DMS53 treated with DMSO at 0.1 percent for 48 hours (cell line): Measurements from ENCODE around the gene NKAIN2.

ENCODE experiments used
- DNase-seq: peaks from one replicate; lab custom pipeline; 2025; ENCODE audit not compliant: unreplicated experiment; lab: John Stamatoyannopoulos, UW

The NKAIN2 gene

DNA sequence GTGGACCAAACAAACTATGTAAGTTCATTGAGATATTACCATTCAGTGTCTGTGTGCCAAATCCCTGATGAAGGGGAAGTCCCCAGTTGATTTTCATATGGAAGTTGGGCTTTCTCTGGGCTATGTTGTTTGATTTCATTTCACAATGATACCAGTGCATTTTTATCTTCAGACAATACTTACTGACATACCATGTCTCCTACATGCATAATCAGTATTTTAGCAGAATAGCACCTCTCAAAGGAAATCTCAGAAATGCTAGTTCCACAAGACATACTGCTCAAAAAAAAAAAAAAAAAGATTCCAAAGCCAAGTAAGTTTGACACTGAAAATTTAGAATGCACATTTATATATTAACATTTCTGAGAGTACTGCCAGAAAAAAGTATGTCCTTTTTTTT is 989.7 kb downstream of the NKAIN2 start:
- DNase-seq: no peak

DNA sequence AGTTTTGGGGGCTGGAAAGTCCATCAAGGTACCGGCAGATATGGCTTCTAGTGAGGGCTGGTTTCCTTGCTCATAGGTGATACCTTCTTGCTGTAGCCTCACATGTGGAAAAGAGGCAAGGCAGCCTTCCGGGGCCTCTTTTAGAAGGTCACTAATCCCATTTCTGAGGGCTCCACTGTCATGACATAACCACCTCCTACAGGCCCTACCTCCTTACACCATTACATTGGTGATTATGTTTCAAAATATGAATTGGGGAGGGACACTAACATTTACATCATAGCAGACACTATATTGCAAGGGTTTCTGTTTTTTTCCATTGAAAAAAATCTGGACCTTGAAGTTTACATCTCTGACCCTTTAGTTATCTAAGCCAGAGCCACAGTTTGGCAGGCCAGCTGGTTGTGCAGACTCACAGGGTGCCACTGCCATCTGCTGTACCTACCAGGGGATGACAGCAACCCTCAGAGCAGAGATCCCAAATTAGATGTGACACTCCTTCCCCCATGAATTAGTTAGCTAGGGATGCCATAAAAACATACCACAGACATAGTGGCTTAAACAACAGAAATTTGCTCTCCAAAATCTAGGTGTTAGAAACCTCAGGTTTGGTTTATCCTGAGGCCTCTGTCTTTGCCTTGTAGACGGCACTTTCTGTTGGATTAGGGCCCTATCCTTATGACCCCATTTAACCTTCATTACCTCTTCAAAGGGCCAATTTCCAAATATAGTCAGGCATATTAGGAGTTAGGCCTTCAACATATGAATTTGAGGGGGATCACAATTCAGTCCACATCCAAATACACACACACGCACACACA is 992.2 kb downstream of the NKAIN2 start:
- DNase-seq: no peak

GRCh38 chr6:124796464-124796970 is 992.9 kb downstream of the NKAIN2 start:
- no peak for DNase-seq

DNA sequence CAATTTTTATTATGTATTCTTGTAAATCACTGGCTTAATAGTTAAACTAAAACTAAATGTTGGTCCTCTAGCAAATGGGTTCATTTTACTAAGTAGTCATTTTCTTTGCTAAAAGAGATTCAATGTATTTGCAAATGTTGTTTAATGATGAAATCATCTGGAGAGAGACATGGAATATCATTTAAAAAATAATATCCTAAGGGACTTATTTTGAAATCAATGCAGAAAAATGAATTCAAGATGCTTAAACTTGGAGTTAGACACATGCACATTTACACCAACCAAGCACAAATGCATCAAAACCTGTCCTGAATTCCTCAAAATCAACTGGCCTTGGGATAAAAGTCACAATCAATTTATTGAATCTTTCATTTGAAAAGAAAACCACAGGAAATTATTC is 993.6 kb downstream of the NKAIN2 start:
- DNase-seq: no peak

DNA sequence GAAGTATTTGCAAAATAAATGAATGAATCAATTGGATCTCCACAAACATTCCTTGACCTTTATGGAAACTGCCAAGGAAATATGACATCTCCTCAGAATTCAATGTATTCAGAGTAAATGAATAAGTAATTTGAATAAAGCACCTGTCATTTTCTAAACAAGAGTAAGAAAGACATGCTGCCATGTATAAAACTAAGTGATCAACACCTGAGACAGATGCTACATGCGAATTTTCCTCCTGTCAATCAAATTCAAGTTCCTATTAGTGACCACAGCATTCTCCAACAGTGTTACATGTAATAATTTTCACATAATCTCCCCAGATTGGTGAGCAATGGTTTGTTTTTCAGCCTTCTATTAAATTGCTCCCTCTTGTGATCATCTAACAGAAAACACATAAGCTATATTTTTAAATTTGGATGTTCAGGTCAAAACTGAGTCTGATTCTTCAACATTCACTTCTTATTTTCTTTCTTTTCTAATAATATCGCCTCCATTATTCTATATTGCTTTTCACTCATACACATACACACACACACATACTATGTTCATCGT is 995.4 kb downstream of the NKAIN2 start:
- no peak for DNase-seq

DNA sequence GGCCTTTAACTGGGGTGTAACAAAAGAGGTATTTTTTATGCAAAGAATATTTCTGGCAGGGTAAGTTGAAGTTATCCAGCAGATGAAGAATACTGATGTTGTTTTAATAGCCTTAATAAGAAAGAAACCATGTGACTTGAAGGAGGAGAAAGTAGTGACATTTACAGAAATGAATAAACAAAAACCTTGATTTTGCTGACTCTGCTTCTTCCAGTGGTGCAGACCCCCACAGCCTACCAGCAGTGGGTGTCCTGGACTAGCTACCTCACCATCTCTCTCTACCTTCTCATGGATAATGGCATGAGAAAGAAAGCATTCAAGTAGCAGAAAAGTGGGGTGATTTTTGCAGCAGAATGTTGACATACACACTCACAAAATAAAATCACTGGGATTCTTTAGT is 996.0 kb downstream of the NKAIN2 start:
- DNase-seq: no peak

DNA sequence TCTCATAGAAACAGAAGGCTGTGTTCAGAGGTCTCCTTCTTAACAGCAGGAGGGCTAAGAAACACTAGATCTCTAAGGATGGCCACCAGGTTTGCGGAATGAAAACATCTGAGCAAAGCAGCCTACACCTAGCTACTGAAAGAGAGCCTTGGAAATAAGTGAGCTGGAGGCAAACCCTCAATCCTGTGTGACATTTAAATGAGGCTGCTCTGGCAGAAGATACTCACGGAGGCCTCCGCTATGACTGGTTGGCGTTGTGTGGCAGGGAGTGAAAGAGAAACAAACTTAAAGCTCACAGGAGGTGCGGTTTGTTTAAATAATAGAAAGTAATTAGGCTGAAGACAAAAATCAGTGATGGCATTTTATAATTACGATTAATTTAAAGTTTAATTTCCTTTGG is 996.6 kb downstream of the NKAIN2 start:
- DNase-seq: no peak

DNA sequence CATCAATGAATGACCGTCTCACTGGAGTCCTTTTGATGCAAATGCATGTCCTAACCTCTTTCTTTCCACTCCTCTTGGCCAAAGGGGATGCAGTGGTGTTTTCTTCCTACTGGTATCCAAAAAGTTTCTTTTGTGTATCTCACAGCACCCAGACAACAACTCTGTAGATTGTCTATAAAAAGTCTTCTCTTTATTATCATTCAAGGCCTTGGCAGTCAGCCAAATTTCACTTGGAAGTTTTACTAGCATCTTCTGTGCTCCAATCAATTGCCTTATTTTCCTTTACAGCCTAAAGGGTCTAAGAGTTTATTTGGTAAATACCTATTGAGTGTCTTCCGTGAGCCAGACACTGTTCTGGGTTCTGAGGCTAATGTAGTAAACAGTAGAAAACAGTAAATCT is 1008.4 kb downstream of the NKAIN2 start:
- no peak for DNase-seq

DNA sequence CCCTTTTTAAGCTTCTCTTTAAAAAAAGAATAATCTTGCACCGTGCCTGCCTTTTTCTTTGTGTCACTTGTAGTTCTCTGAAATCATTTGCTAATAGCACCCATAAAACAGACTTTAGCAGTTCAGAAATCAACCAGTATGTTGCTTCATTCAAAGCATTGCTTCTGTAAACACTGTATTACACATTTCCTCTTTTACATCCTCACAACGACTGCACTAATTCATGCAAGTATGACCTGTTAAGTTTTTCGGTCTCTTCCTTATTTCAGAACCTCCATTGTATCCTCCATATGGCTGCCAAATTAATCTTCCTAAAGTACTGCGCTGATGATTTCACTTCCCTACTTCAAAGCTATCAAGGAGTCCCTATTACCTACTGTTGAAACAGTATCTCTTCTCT is 1015.7 kb downstream of the NKAIN2 start:
- DNase-seq: no peak

DNA sequence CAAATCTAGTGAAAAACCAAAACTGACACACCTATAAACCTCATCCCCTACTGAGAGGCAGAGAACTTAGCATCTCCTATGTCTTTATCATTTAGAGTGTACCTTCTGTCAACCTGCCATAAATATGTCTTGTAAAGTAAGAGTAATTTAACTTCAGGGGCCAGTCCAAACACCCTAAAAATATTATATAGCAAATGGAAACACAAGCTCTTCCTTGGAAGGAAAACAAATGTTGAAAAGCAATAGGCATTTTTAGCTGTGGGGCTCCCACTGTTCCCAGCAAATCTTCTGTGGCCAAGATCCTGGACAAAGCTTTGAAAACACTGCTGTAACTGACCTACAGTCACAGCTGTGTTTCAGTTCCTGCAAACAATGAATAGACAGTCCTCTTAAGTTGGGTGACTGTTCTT is 1018.5 kb downstream of the NKAIN2 start:
- no peak for DNase-seq

GRCh38 chr6:124822721-124823120 is 1019.1 kb downstream of the NKAIN2 start:
- DNase-seq: no peak

DNA sequence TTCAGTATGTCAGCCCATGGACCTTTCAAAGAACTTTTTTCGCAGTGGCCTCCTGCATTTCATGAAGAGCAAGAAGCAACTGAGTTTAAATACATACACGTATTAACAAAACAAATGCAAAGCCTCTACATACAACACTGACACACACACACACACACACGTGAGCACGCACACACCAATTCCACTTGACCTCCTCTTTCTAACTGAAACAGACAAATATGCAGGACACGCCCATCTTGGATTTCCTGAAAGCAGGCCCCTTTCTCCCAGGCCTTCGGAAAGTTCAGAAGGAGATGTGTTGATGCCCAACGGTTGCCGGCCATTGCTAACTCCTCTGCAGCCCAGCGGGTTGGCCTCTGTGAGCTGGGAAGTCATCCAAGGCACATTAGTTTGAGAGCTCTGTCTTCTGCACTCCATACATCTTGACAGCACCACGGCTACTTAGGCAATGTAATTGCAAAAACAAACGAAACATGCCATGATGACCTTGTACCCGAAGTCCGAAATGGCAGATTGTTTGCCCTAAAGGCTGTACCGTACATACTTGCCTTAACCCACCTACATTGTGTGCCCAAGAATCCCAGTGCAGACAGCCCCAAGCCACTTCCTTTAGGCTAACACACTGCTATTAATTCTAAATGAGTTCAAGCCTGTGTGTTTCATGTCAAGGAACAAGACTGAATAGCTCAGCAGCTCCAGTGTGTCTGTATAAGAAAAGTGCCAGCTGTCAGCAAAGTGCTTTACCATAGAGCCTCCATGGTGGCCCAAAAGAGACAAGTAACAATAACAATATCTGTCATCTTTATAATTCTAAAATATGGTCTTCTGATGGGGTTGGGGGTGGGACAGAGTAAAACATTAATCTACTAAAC is 1019.8 kb downstream of the NKAIN2 start:
- DNase-seq: no peak

- no peak for DNase-seq
These were observed 1021.9 kb downstream of the NKAIN2 start for GRCh38 chr6:124825564-124825963.

DNA sequence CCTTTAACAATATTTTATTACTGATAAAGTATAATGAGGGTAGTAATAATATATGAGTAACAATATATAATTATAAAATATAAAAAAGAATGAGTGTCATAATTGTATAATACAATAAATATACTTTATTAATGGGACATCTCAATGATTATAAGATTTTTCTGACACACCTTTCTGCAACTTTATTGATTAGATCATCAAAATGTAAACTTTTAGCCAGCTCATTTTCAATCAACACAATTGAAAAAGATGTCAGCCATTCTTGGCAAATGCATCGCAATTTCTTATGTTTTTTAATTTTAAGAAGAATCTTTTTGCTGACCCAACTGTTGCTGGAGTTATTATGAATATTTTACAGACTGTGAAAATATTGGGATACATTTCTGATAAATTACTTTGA is 1026.2 kb downstream of the NKAIN2 start:
- DNase-seq: no peak

DNA sequence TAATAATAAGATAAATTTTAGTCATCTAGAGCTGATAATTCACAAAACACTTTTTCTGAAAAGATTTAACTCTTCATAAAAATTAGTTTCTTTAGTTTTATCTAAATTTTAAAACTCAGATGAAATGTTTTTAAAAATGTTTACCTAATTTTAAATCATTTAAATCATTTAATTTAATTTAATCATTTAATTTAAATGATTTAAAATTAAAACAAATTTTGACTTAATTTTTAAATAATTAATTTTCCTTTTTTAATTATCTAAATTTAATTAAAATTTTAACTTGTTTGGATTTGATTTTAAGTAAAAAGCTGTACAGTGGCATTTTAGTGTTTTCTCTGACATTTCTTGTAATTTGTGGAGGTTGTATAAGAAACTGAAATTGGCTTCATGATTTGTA is 1026.8 kb downstream of the NKAIN2 start:
- no peak for DNase-seq

DNA sequence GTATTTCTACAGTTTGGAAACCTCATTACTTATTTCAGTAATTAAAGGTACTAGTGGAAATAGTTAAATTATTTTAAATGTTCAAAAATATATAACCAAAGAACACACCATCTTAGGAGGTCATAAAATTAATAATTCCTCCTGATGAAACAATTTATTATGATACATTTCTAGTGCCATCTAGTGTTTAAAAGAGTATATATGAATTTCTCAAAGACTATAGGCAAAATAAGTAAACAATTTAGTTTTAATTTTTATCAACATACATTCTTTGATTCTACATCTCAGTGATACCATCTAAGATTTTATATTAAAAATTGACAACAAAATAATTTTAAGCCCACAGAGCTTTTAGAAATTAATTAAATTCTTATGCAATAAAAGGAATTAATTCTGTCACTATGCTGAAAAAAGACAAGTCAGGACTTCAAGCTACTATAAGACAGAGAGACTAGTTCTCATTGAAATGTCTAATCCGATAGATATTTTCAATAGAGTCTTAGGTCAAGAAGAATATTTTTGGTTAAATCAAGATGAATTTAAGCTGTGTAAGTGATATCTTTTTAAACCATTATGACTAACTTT is 1050.8 kb downstream of the NKAIN2 start:
- peak; percentile 13 for DNase-seq

GRCh38 chr6:124857746-124858145 is 1054.1 kb downstream of the NKAIN2 start:
- DNase-seq: no peak

DNA sequence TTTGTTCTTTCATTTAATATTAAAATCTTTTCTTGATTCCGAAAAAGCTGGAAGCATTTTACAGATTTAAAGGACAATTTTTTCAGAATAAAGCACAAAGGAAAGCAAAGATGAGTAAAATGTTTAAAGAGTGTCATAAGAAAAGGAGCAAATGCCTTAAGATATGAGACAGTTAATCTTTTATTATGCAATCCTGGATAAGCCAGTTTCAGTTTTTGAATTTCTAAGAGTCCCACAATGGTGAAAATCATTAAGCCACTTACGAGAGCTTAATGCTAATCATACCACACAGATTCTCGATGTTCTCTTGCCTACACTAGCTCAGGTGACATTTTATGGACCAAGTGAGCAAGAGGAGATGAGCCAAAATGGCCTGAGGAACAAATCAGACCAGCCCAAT is 1054.9 kb downstream of the NKAIN2 start:
- no peak for DNase-seq

- no peak for DNase-seq
These were observed 1055.7 kb downstream of the NKAIN2 start for GRCh38 chr6:124859366-124859765.

DNA sequence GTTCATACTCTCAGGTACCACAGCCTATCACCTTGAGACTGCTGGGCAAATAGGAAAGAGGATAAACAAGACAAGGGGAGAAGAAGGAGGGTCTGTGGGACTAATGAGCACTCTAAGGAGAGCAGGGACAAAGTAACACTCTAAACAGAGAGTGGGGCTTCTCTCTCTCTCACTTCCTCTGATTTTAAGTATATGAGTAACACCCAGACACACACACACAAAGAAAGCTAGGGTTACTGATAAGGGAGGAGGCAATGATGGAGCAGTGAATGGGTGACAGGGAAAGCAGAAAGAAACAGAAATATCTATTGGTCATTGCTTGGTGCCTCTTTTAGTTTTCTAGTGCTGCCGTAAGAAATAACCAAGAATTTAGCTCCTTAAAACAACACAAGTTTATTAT is 1062.4 kb downstream of the NKAIN2 start:
- no peak for DNase-seq

DNA sequence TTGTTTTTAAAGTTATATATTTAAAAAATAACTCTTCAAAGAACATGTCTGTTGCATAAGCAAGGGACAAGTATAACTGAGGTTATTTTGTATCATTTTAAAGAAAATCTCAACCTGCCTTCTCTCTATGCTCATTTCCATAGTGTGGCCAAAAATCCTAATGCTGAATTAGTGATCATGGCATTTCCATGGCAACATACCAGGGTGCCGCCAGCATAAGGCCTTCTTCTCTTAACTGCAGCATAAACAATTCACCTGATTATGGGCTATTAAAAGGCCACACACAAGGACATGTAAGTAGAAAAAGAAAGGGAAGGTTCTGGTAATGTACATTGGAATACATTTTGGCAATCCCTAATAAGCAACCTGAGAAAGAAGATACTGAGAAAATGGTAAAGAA is 1063.5 kb downstream of the NKAIN2 start:
- no peak for DNase-seq
